Measurements from ENCODE around the gene UGT1A7.

The UGT1A7 gene

GRCh38 chr2:233761040-233761769 lies 79.5 kb downstream of the UGT1A7 start:
- DNase-seq (ENCODE audit: low spot score): no peak

DNA sequence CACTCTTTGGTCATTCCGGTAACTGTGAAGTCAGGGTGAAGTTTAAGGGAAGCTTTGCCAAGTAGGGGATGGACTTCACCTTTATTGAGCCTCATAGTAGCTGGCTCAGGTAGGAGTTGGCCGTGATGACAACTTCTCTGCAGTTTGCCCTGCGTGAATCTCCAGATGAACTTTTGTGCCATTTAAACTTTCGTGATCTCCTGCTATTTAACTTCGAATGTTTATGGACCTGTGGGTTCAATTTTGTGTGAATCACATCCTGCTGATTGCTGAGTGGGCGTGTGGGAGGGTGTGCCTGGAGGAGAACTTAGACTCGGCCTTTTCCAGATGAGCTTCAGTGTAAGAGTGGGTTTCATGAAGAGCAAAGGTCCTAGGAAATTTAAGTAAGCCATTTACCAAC lies 82.6 kb downstream of the UGT1A7 start:
- DNase-seq (ENCODE audit: low spot score): peak; percentile 38

- DNase-seq (ENCODE audit: low spot score): no peak
Observed at GRCh38 chr2:233764761-233765160, 83.1 kb downstream of the UGT1A7 start.

- no peak for DNase-seq (ENCODE audit: low spot score)
Observed at GRCh38 chr2:233766416-233766815, 84.7 kb downstream of the UGT1A7 start.

GRCh38 chr2:233768076-233768475 lies 86.4 kb downstream of the UGT1A7 start:
- no peak for DNase-seq (ENCODE audit: low spot score)

GRCh38 chr2:233769260-233769659 lies 87.6 kb downstream of the UGT1A7 start:
- no peak for DNase-seq (ENCODE audit: low spot score)

DNA sequence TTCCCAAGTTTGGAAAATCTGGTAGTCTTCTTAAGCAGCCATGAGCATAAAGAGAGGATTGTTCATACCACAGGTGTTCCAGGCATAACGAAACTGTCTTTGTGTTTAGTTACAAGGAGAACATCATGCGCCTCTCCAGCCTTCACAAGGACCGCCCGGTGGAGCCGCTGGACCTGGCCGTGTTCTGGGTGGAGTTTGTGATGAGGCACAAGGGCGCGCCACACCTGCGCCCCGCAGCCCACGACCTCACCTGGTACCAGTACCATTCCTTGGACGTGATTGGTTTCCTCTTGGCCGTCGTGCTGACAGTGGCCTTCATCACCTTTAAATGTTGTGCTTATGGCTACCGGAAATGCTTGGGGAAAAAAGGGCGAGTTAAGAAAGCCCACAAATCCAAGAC lies 90.5 kb downstream of the UGT1A7 start:
- no peak for DNase-seq (ENCODE audit: low spot score)

DNA sequence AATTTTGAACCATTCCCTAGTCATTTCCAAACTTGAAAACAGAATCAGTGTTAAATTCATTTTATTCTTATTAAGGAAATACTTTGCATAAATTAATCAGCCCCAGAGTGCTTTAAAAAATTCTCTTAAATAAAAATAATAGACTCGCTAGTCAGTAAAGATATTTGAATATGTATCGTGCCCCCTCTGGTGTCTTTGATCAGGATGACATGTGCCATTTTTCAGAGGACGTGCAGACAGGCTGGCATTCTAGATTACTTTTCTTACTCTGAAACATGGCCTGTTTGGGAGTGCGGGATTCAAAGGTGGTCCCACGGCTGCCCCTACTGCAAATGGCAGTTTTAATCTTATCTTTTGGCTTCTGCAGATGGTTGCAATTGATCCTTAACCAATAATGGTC lies 90.9 kb downstream of the UGT1A7 start:
- no peak for DNase-seq (ENCODE audit: low spot score)

GRCh38 chr2:233773854-233774253 lies 92.2 kb downstream of the UGT1A7 start:
- no peak for DNase-seq (ENCODE audit: low spot score)

- no peak for DNase-seq (ENCODE audit: low spot score)
Observed at GRCh38 chr2:233775414-233775813, 93.7 kb downstream of the UGT1A7 start.

GRCh38 chr2:233778030-233778429 lies 96.3 kb downstream of the UGT1A7 start, which contains the start of gene MROH2A:
Gene MROH2A, plus strand, starts transcription at chr2:233778330. Its CDS starts 1,029 bp downstream, at chr2:233779359.
- no peak for DNase-seq (ENCODE audit: low spot score)

DNA sequence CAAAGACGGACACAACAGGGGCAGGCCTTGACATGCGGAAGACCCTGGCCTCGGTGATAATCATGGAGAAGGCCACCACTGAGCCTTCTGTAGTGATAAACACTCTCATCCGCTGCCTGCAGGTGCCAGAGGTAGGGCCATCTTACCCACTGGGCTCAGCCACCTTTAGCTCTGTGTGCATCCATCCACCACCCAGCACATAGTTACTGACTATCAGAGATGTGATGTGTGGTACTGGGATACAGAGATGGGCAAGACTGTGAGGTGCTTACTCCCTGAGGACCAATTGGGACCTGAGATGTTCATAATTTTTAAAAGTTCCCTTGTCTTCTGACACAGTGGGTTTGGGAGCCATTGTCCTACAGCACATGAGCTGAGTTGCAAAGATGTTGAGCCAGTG lies 98.0 kb downstream of the UGT1A7 start:
- DNase-seq (ENCODE audit: low spot score): no peak

DNA sequence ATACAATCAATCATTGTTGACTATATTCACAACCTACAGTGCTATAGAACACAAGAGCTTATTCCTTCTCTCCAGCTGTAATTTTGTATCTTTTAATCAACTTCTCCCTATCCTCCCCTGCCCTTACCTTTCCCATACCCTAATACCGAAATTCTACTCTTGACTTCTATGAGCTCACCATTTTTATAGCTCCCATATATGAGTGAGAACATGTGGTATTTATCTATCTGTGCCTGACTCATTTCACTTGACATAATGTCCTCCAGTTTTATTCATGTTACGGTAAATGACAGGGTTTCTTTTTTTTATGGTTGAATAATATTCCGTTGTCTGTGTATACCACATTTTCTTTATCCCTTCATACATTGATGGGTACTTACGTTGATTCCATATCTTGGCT lies 99.1 kb downstream of the UGT1A7 start:
- no peak for DNase-seq (ENCODE audit: low spot score)

DNA sequence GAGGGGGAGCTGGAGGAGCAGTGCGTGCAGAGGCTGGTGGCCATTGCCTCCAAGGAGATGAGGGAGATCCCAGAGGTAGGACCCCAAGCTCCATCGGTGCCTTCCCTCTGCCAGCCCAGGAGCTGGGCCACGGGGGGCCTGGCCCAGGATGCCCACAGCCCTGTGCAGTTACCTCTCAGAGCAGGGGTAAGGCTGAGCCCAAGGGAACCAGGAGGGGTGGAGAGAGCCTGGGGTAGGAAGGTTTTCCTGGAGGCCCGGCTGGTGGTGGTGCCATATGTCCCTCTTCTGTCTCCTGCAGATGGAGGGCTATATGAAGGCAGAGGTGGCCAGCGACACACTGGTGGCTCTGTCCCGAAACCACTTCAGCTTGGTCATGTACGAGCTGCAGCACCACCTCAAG lies 107.9 kb downstream of the UGT1A7 start:
- no peak for DNase-seq (ENCODE audit: low spot score)

DNA sequence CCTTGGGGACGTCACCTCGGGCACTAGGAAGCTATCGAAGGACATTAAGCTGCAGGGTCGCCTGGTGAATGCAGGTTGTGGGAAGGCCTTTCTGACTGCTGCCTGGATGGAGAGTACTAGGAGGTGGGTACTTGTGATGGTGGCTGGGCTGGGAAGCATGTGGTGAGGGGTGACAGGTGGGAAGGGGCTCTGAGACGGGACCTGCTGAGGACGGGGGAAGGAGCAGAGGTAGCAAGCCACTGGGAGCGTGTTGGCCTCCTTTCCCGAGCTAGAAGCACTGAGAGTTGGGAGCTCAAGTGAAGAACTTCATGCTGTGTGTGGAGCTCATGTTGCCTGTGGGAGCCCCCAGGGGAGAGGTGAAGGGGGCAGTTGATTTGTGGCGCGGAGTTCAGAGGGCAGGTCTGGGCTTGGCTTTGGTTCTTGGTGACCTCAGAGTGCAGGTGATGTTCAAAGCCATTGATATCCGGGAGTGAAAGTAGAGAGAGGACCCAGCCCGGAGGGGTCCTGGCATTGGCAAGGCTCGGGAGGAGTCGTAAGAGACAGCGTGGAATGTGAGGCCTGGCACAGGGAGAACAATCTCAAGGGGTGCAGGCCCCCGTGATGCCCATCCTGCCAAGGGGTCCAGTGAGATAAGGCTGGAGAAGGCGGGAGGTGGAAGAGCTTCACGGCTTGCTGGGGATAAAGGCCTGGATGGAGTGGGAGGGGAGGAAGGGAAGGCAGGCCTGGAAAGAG lies 109.6 kb downstream of the UGT1A7 start:
- no peak for DNase-seq (ENCODE audit: low spot score)

GRCh38 chr2:233791883-233792329 lies 110.2 kb downstream of the UGT1A7 start:
- DNase-seq (ENCODE audit: low spot score): no peak

DNA sequence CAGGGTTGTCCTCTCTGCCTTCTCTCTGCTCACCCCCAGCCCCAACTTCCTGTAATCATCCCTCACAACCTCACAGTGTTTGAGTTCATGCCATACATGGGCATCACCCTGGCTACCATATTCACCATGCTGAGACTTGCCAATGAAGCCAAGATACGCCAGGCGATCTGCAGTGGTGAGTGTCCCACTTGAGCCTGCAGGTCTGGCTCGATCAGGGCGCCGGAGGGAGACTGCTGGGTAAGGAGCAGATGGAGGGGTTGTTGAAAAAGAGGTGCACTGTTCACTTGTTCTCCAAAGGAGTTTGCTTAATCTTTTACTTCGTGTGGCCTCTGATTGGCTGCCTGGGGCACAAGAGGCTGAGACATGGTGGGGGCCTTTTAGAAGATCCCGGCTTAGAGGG lies 111.0 kb downstream of the UGT1A7 start:
- no peak for DNase-seq (ENCODE audit: low spot score)

DNA sequence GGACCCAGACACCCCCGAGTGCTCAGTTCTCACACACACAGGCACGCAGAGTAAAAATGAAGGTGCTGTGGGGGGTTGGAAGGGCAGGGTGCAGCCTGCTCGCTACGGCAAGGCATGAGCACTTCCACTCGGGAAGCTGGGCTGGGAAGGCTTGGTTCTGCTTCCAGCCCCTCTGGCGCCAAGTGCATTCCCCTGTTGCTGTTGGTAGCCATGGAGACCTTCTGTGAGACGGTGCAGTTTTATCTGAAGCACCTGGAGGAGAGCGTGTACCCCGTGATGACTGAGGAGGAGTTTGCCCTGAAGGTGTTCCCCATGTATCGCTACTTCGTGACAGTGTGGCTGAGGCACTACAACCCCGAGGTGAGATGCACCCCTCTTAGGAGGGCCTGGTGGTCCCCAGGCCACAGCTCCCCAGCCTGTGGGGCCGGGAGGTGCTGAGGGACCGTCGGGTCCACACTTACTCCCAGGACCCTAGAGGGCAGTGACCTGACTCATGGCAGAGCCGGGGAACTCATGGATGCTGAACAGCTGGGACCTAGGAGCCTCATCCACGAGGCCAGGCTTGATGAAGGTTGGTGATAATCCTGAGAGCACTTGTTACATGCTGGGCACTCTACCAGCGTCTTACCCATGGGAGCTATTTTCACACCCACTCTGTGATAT lies 111.9 kb downstream of the UGT1A7 start:
- DNase-seq (ENCODE audit: low spot score): no peak

GRCh38 chr2:233794128-233794658 lies 112.5 kb downstream of the UGT1A7 start:
- no peak for DNase-seq (ENCODE audit: low spot score)

DNA sequence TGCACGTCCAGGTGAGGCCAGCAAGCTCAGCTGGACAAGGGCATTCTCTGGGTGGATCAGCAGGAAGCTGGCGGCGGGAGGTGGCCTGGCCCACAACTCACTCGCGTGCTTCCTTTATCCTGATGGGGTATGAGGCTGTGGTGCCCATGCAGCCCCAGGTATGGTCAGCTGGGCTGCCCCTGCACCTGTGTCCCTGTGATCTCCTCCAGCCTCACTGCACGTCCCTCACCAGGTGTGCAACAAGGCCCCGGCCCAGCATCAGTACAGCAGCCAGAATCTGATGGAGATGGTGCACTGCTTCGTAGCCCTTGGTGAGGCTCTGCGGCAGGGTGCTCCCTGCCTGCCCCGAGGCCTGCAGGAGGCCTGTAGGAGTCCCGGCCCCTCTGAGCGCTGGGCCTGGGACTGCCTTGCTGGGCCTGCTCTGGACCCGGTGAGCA lies 114.1 kb downstream of the UGT1A7 start:
- DNase-seq (ENCODE audit: low spot score): no peak

GRCh38 chr2:233796254-233796653 lies 114.6 kb downstream of the UGT1A7 start:
- no peak for DNase-seq (ENCODE audit: low spot score)

DNA sequence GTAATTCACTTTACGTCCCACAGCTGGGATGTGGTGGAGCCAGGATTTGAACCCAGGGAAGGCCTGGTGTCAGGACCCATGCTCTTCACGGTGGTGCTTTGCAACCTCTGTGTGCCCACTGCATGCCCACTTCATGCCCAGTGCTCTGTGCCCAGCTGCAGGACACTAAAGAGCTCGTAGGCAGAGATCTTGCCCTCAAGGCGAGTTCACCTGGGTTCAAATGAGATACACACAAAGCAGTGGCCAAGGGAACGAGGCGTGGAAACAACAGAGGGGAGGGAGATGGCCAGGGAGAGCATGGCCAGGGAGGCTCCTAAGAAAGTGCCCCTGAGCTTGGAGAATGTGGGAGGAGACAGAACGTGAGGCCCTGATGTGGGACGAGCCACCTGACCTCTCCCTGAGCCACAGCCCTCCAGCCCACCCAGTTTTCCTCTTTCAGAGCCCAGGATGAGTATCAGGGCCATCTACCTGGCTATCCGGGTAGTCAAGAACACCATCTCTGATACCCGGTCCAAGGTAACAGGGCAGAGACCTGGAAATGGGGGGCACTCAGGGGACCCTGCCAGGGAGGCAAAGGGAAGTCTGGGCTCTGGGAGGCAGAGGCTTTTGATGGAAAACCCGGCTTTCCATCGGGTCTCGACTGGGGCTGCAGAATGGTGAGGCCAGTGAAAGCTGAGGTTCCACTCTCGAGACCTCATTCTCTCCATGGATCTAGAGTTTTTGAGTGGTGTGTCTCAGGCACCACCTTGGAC lies 116.8 kb downstream of the UGT1A7 start:
- no peak for DNase-seq (ENCODE audit: low spot score)
